Neural cell (in vitro differentiated cells): ENCODE measurements around the gene TMEM184C. TPM values are rescaled to one million over a fixed set of nuclear protein-coding genes. Genes with fewer than 3 reads are reported as not detected.

Experiments
- H2AFZ ChIP-seq: fragments of 200-600, 300-800 bp; sonication (generic), shearing (Covaris generic); 2 replicates; pipeline ENCODE4 v1.6.0; 2014; ENCODE audit warnings: low read depth, mild to moderate bottlenecking, antibody characterized with exemption, low read length, moderate library complexity
- H3F3A ChIP-seq: fragments of 200-600 bp; shearing (Covaris generic); 2 replicates; pipeline ENCODE4 v1.6.1; 2016; ENCODE audit warnings: mild to moderate bottlenecking, moderate library complexity, mixed read lengths, antibody characterized with exemption, low read length; ENCODE audit not compliant: insufficient read depth, poor library complexity, severe bottlenecking
- H3K27ac ChIP-seq: fragments of 200-600, 300-800 bp; sonication (generic), shearing (Covaris generic); 2 replicates; pipeline ENCODE4 v1.5.1; 2014; ENCODE audit warnings: mild to moderate bottlenecking, low read length, moderate library complexity
- H3K27me3 ChIP-seq: fragments of 300-800, 200-600 bp; sonication (generic), shearing (Covaris generic); 2 replicates; pipeline ENCODE4 v1.6.0; 2014; ENCODE audit warnings: mild to moderate bottlenecking, low read depth, low read length, moderate library complexity; ENCODE audit not compliant: insufficient read depth
- H3K36me3 ChIP-seq: fragments of 300-800, 200-600 bp; sonication (generic), shearing (Covaris generic); 2 replicates; pipeline ENCODE4 v1.5.1; 2014; ENCODE audit warnings: mild to moderate bottlenecking, antibody characterized with exemption, low read length, moderate library complexity; ENCODE audit not compliant: insufficient read depth
- H3K4me2 ChIP-seq: fragments of 300-800, 200-600 bp; sonication (generic), shearing (Covaris generic); 2 replicates; pipeline ENCODE4 v1.6.0; 2014; ENCODE audit warnings: mild to moderate bottlenecking, low read length
- H3K4me3 ChIP-seq: fragments of 300-800, 200-600 bp; sonication (generic), shearing (Covaris generic); 2 replicates; pipeline ENCODE4 v1.5.1; 2014; ENCODE audit warnings: mild to moderate bottlenecking, low read length, moderate library complexity
- H3K79me2 ChIP-seq: fragments of 200-600 bp; shearing (Covaris generic); replicated peaks from 2 replicates; pipeline ENCODE4 v1.6.0; 2014; ENCODE audit warnings: mild to moderate bottlenecking, low read length, moderate library complexity; ENCODE audit not compliant: insufficient read depth
- H3K9ac ChIP-seq: fragments of 300-800, 200-600 bp; sonication (generic), shearing (Covaris generic); 2 replicates; pipeline ENCODE4 v1.6.1; 2016; ENCODE audit warnings: mild to moderate bottlenecking, low read length, mixed read lengths
- H3K9me2 ChIP-seq: fragments of 200-600 bp; shearing (Covaris generic); 2 replicates; pipeline ENCODE4 v1.6.1; 2016; ENCODE audit warnings: mild to moderate bottlenecking, low read length, mixed read lengths; ENCODE audit not compliant: insufficient read depth
- H3K9me3 ChIP-seq: fragments of 200-600, 300-800 bp; sonication (generic), shearing (Covaris generic); 2 replicates; pipeline ENCODE4 v1.6.1; 2016; ENCODE audit warnings: mild to moderate bottlenecking, mixed run types, low read length, moderate library complexity, mixed read lengths
- H4K20me1 ChIP-seq: fragments of 200-600 bp; shearing (Covaris generic); 2 replicates; pipeline ENCODE4 v1.6.1; 2016; ENCODE audit warnings: mild to moderate bottlenecking, mixed run types; ENCODE audit not compliant: insufficient read depth
- EP300 ChIP-seq: fragments of 450-650 bp; conservative IDR thresholded peaks from 2 replicates; pipeline ENCODE4 v1.6.1; 2014; ENCODE audit warnings: antibody characterized with exemption, mild to moderate bottlenecking, moderate library complexity; ENCODE audit not compliant: poor library complexity, severe bottlenecking
- EZH2 ChIP-seq: fragments of 200-600, 300-800 bp; shearing (Covaris generic), sonication (generic); IDR thresholded peaks from 2 replicates; pipeline ENCODE4 v1.6.1; 2014; ENCODE audit warnings: antibody characterized with exemption, low read length, borderline replicate concordance, mild to moderate bottlenecking; ENCODE audit not compliant: insufficient read depth, poor library complexity, severe bottlenecking
- MXI1 ChIP-seq: fragments of 450-650 bp; conservative IDR thresholded peaks from 2 replicates; pipeline ENCODE4 v1.6.1; 2014; ENCODE audit warnings: antibody characterized with exemption, mild to moderate bottlenecking; ENCODE audit not compliant: poor library complexity, severe bottlenecking
- POLR2AphosphoS5 ChIP-seq: IDR thresholded peaks from 2 replicates; pipeline ENCODE4 v1.6.1; 2012
- RAD21 ChIP-seq: fragments of 450-650 bp; conservative IDR thresholded peaks from 2 replicates; pipeline ENCODE4 v1.6.1; 2014; ENCODE audit warnings: antibody characterized with exemption, mild to moderate bottlenecking, moderate library complexity
- SMC3 ChIP-seq: fragments of 450-650 bp; conservative IDR thresholded peaks from 2 replicates; pipeline ENCODE4 v1.6.1; 2014; ENCODE audit warnings: antibody characterized with exemption, mild to moderate bottlenecking, moderate library complexity; ENCODE audit not compliant: poor library complexity
- TAF1 ChIP-seq: IDR thresholded peaks from 2 replicates; pipeline ENCODE4 v1.6.1; 2012; ENCODE audit warnings: low read depth
- polyA plus RNA-seq: library from polyadenylated mRNA; depleted of rRNA; stranded (reverse); fragments of >200 nt; gene quantifications from 2 replicates; pipeline ENCODE4 v1.2.3, GENCODE V29; 2014
- TF ChIP-seq, protein P1 (sequence below): IDR thresholded peaks from 2 replicates; pipeline ENCODE4 v1.6.1; 2012; ENCODE audit warnings: borderline replicate concordance
- TF ChIP-seq, protein P2 (sequence below): fragments of 450-650 bp; IDR thresholded peaks from 2 replicates; pipeline ENCODE4 v1.5.1; 2014; ENCODE audit warnings: antibody characterized with exemption, mild to moderate bottlenecking, moderate library complexity; ENCODE audit not compliant: poor library complexity, severe bottlenecking

The TMEM184C gene
- polyA plus RNA-seq, 1 donor from 2014 or later, result 48.8 TPM

DNA sequence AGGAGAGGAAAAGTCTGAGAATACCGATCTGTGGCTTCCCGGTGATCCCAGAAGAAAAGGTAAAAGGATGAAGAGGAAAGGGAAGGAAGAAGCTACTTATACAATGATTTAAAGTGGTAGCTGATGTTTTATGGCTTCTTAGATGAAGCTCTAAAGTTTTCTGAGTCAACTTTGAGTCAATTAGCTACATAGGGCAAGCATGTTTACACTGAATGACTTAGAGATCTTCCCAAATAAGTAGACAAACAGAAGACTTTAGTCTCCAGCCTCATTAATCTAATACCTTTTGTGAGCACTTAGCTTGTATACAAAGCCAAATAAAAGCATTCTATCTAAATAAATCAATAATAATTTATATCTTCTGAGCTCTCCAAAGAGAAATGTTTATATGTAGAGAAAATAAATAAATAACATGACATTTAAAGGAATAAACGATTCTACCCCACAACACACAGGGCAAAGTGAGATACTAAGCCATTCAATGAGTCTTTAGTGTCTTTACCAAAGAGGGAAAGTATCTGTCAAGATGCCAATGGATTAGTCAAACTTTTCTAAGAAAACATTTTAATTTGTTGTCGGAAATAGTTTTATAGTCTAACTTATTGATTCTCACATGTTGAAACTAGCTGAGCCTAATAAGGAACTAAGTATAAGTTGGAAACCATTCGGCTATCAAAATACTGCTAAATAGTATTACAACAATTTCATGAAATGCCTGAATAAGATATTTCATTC, 46.0 kb upstream of the TMEM184C start:
- no peaks in the 10 kb centered on the region for H3F3A ChIP-seq
- H3K27me3 ChIP-seq, result no peaks in the 10 kb centered on the region
- H3K4me2 ChIP-seq, result no peak overlapping the region
- no peaks in the 10 kb centered on the region for H3K9me2 ChIP-seq
- no peak overlapping the region for H3K9ac ChIP-seq
- H2AFZ ChIP-seq, result no peak overlapping the region
- no peaks in the 10 kb centered on the region for H3K9me3 ChIP-seq
- no peaks in the 10 kb centered on the region for H3K36me3 ChIP-seq
- no peaks in the 10 kb centered on the region for H4K20me1 ChIP-seq
- no peak overlapping the region for H3K4me3 ChIP-seq
- H3K27ac ChIP-seq, result no peak overlapping the region
- no peaks in the 10 kb centered on the region for H3K79me2 ChIP-seq
- TF ChIP-seq RAD21 (no peak), TAF1 (no peak)

DNA sequence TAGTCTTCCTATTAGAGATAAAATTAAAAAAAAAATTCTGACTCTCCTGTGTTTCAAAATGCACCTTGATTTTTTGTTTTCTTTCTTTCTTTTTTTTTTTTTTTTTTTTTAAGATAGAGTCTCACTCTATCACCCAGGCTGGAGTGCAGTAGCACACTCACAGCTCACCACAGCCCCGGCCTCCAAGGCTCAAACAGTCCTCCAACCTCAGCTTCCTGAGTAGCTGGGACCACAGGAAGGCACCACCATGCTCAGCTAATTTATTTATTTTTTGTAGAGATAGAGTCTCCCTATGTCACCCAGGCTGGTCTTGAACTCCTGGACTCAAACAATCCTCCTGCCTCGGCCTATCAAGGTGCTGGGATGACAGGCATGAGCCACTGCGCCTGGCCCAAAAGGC, 41.1 kb upstream of the TMEM184C start:
- H3K4me2 ChIP-seq, result no peak overlapping the region
- no peak overlapping the region for H3K27ac ChIP-seq
- H3K36me3 ChIP-seq, result no peaks in the 10 kb centered on the region
- TF ChIP-seq EZH2, result no peak
- TF ChIP-seq, protein P1, sequence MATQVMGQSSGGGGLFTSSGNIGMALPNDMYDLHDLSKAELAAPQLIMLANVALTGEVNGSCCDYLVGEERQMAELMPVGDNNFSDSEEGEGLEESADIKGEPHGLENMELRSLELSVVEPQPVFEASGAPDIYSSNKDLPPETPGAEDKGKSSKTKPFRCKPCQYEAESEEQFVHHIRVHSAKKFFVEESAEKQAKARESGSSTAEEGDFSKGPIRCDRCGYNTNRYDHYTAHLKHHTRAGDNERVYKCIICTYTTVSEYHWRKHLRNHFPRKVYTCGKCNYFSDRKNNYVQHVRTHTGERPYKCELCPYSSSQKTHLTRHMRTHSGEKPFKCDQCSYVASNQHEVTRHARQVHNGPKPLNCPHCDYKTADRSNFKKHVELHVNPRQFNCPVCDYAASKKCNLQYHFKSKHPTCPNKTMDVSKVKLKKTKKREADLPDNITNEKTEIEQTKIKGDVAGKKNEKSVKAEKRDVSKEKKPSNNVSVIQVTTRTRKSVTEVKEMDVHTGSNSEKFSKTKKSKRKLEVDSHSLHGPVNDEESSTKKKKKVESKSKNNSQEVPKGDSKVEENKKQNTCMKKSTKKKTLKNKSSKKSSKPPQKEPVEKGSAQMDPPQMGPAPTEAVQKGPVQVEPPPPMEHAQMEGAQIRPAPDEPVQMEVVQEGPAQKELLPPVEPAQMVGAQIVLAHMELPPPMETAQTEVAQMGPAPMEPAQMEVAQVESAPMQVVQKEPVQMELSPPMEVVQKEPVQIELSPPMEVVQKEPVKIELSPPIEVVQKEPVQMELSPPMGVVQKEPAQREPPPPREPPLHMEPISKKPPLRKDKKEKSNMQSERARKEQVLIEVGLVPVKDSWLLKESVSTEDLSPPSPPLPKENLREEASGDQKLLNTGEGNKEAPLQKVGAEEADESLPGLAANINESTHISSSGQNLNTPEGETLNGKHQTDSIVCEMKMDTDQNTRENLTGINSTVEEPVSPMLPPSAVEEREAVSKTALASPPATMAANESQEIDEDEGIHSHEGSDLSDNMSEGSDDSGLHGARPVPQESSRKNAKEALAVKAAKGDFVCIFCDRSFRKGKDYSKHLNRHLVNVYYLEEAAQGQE, result no peak
- TF ChIP-seq SMC3, result no peak
- no peak for TF ChIP-seq POLR2AphosphoS5
- no peak for TF ChIP-seq EP300
- no peak for TF ChIP-seq TAF1
- TF ChIP-seq RAD21, result no peak
- no peak for TF ChIP-seq MXI1
- TF ChIP-seq, protein P2, sequence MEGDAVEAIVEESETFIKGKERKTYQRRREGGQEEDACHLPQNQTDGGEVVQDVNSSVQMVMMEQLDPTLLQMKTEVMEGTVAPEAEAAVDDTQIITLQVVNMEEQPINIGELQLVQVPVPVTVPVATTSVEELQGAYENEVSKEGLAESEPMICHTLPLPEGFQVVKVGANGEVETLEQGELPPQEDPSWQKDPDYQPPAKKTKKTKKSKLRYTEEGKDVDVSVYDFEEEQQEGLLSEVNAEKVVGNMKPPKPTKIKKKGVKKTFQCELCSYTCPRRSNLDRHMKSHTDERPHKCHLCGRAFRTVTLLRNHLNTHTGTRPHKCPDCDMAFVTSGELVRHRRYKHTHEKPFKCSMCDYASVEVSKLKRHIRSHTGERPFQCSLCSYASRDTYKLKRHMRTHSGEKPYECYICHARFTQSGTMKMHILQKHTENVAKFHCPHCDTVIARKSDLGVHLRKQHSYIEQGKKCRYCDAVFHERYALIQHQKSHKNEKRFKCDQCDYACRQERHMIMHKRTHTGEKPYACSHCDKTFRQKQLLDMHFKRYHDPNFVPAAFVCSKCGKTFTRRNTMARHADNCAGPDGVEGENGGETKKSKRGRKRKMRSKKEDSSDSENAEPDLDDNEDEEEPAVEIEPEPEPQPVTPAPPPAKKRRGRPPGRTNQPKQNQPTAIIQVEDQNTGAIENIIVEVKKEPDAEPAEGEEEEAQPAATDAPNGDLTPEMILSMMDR, result no peak
- H3K9me3 ChIP-seq, result no peaks in the 10 kb centered on the region
- H3K27me3 ChIP-seq, result no peaks in the 10 kb centered on the region
- no peak overlapping the region for H2AFZ ChIP-seq
- H3K9me2 ChIP-seq, result no peaks in the 10 kb centered on the region
- H3K4me3 ChIP-seq, result no peak overlapping the region
- H3K9ac ChIP-seq, result no peak overlapping the region
- no peaks in the 10 kb centered on the region for H3F3A ChIP-seq
- H4K20me1 ChIP-seq, result no peaks in the 10 kb centered on the region
- H3K79me2 ChIP-seq, result no peaks in the 10 kb centered on the region
